Measurements from ENCODE around the gene ATP2B1.

ATP2B1 gene

GRCh38 chr12:89552376-89552775 lies 156.3 kb downstream of the ATP2B1 start:
- FAIRE-seq: no peak

GRCh38 chr12:89551747-89552146 lies 156.9 kb downstream of the ATP2B1 start:
- DNase-seq (ENCODE audit: extremely low spot score, insufficient read length, low read depth) (no peak), FAIRE-seq (no peak)

More at GRCh38 chr12:89552376-89552775, 156.3 kb downstream of the ATP2B1 start:
- no peak for DNase-seq (ENCODE audit: extremely low spot score, insufficient read length, low read depth)

- DNase-seq (ENCODE audit: extremely low spot score, insufficient read length, low read depth): no peak
- no peak for FAIRE-seq
These were observed 161.5 kb downstream of the ATP2B1 start for GRCh38 chr12:89547101-89547500.

GRCh38 chr12:89546151-89546550 lies 162.5 kb downstream of the ATP2B1 start:
- no peak for DNase-seq (ENCODE audit: extremely low spot score, insufficient read length, low read depth)
- FAIRE-seq: no peak

GRCh38 chr12:89544681-89545184 lies 163.9 kb downstream of the ATP2B1 start:
- DNase-seq (ENCODE audit: extremely low spot score, insufficient read length, low read depth): no peak
- FAIRE-seq: no peak

- FAIRE-seq (no peak), DNase-seq (ENCODE audit: extremely low spot score, insufficient read length, low read depth) (no peak)
These were observed 164.6 kb downstream of the ATP2B1 start for GRCh38 chr12:89544022-89544421.

GRCh38 chr12:89542912-89543592 lies 165.6 kb downstream of the ATP2B1 start:
- FAIRE-seq (peak; percentile 66), DNase-seq (ENCODE audit: extremely low spot score, insufficient read length, low read depth) (peak; percentile 18)

GRCh38 chr12:89542236-89542635 lies 166.4 kb downstream of the ATP2B1 start:
- FAIRE-seq (no peak), DNase-seq (ENCODE audit: extremely low spot score, insufficient read length, low read depth) (no peak)

- DNase-seq (ENCODE audit: extremely low spot score, insufficient read length, low read depth) (no peak), FAIRE-seq (no peak)
These were observed 168.1 kb downstream of the ATP2B1 start for GRCh38 chr12:89540586-89540985.

GRCh38 chr12:89539426-89540223 lies 169.0 kb downstream of the ATP2B1 start:
- DNase-seq (ENCODE audit: extremely low spot score, insufficient read length, low read depth) (no peak), FAIRE-seq (no peak)

GRCh38 chr12:89538897-89539296 lies 169.7 kb downstream of the ATP2B1 start:
- FAIRE-seq: no peak

More at GRCh38 chr12:89538897-89539296, 169.7 kb downstream of the ATP2B1 start:
- DNase-seq (ENCODE audit: extremely low spot score, insufficient read length, low read depth): no peak
